SIG-M5 treated with dmso at 0.1 percent for 504 hours (cell line): Measurements from ENCODE around the gene KCNQ1.

Experiments
- DNase-seq: peaks from one replicate; lab custom pipeline; 2025; ENCODE audit not compliant: unreplicated experiment; lab: John Stamatoyannopoulos, UW

KCNQ1 gene

GRCh38 chr11:2577991-2578928, 133.5 kb downstream of the KCNQ1 start:
- DNase-seq = no peak

- no peak for DNase-seq
Measured at GRCh38 chr11:2578929-2579270, 134.1 kb downstream of the KCNQ1 start.

DNA sequence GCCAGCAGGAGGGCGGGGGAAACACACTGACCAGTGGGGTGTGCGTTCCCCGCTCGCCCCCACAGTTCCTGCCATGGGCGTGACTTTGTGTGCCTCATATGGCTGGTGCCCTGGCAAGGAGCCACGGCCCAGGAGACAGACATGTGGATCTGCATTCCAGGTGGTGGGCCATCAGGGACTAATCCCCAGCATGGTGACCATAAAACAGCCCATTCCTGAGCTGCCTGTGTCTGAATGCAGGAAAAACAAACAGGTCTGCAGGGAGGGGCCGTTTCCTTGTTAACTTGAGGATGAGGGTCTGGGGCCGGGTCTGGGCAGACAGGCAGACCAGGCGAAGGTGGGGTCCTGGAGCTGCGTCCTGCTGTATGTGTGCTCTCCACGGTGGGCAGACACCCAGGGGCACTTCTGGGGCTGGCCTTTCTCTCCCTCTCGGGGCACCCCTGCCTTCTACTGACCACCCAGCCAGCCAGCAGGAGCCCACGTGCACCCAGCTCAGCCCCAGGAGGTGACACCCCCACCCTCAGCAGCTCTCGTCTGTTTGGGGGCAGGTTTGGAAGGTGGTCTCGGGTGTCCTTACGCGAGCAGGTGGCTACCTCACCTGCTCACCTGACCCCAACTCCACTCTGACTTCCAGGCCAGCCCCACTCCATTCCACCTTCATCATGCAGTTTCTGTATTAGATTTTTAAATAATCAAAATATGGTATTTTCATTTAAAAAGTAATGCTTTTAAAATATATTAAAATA, 134.7 kb downstream of the KCNQ1 start:
- no peak for DNase-seq

GRCh38 chr11:2580061-2580421, 135.2 kb downstream of the KCNQ1 start:
- no peak for DNase-seq

DNA sequence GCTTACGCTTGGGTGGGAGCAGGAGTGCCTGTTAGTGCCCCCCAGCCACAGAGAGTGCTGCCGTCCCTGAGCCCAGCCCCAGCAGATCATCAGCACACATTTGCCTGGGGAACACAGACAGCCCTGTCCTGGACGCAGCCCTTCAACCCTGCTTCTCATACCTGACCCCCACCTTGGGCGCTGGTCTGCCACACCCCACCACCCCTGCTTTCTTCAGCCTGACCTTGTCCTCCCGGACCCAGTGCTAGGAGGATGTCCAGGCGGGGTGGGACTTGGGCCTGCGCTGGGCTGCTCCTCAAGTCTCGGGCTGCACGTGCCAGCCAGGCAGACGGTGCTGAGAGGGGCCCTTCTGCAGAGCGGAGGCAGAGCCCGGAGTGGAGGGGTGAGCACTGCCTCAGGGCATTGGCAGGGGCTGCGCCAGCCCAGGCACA, 135.8 kb downstream of the KCNQ1 start:
- DNase-seq = no peak

GRCh38 chr11:2581151-2581930, 136.5 kb downstream of the KCNQ1 start:
- DNase-seq = no peak

DNA sequence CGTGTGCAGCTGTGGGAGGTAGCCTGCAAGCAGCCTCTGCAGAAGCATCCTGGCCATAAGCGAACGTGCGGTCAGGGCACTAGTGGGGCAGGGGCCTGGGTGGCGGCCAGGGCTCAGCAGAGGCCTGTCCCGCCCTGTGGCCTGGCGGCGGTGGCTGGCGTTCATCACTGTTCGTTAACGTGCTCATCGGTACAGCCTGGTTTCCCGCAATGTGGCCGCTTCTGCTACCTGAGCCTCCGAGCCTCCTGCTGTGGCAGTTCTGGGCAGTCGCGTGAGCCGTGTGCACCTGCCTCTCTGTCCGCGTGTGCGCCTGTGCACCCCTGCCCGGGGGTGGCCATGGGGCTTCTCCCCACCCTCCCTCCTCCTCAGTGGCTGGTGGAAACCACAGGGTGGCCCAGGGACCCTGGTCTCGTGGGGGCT, 137.1 kb downstream of the KCNQ1 start:
- no peak for DNase-seq

GRCh38 chr11:2582351-2582945, 137.6 kb downstream of the KCNQ1 start:
- no peak for DNase-seq

DNA sequence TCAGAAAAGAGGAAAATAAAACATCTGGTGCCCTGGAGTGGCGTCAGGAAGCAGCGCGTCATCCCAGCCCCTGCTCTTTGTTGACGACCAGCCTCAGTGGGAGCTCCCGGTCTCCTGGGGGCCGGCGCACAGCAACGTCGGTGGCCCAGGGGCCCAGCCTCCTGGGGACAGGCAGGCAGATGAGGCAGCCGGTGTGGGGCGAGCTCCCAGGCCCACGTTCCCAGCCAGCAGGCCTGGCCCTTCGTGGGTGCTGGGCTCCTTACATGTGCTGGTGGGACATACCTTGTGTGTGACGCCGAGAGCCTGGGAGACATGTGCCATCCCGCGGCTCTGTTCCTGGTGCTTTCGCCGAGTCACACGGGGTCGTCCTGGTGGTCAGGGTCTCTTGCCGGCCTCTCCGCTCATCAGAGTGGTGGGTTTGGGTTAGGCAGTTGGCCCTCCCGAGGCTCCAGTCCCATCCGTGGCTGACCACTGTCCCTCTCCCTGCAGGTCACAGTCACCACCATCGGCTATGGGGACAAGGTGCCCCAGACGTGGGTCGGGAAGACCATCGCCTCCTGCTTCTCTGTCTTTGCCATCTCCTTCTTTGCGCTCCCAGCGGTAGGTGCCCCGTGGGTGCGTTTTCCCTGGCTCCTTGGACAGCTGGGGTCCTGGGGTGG, 138.3 kb downstream of the KCNQ1 start:
- DNase-seq = no peak

DNA sequence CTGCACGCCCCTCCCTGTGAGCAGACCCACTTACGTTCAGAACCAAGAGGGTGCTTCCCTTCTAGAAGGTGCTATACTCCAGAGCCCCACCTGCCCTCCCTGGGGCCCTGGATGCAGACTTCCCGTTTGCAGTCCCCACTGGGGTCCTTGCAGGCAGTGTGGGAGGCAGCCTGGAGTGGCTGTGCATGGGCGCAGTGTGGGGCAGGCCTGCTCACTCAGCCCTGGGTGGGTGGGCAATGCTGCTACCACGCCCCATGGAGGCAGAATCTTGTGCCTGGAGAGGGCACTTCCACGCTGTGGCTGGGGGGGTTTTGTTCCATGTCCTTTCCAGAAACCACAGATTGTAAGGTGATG, 138.8 kb downstream of the KCNQ1 start:
- no peak for DNase-seq

- no peak for DNase-seq
Measured at GRCh38 chr11:2584434-2584811, 139.6 kb downstream of the KCNQ1 start.

DNA sequence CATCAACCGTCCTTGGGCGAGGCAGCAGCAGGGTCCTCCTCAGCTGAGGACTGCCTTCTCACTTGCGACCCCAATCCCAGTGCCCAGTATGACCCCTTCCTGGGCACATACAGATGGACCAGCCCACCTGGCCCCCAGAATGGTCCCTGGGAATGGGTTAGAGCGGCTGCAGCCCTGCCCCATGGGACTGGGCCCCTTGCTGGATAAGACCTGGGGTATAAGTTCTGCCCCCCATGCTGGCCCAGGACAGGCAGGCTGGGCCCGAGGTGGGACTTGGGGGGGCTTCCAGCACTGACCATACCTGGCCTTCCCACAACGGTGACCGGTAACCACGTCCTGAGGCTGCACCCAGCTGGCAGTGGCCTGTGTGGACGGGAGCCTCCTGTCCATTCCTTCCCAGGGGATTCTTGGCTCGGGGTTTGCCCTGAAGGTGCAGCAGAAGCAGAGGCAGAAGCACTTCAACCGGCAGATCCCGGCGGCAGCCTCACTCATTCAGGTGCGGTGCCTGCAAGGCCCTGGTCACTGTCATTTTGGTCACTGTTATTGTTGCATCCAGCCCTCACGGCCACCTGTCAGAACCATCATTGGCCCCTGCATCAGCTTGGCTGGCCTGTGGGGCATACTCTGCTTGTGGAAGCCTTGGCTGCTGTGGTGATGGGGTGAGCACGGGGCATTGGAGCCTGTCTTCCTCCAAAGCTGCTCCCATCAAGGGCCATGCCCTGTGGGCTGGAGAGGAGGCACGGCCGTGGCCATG, 140.2 kb downstream of the KCNQ1 start:
- no peak for DNase-seq

DNA sequence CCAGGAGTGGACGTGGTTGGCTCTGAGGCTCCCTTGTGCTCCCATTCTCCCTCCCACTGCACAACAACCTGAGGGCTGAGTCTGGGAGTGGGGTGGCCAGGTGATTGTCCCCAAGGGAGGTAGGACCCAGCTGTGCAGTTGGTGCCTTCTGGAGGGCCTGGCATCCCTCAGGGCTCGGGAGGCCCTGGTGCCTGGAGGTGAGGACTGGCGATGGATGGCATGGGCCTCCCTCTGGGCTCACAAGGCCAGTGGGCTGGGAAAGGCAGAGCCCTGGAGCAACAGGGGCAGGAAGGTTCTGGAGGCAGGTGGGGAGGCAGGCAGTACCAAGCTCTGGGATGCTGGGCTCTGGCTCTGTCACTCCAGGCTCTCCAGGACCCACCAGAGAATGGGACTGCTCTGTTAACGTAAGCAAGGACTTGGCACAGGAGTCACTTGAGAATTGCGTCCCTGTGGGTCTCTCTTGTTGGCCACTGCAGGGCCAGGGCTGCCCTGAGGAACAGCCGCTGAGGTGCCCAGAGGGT, 140.8 kb downstream of the KCNQ1 start:
- DNase-seq = no peak

DNA sequence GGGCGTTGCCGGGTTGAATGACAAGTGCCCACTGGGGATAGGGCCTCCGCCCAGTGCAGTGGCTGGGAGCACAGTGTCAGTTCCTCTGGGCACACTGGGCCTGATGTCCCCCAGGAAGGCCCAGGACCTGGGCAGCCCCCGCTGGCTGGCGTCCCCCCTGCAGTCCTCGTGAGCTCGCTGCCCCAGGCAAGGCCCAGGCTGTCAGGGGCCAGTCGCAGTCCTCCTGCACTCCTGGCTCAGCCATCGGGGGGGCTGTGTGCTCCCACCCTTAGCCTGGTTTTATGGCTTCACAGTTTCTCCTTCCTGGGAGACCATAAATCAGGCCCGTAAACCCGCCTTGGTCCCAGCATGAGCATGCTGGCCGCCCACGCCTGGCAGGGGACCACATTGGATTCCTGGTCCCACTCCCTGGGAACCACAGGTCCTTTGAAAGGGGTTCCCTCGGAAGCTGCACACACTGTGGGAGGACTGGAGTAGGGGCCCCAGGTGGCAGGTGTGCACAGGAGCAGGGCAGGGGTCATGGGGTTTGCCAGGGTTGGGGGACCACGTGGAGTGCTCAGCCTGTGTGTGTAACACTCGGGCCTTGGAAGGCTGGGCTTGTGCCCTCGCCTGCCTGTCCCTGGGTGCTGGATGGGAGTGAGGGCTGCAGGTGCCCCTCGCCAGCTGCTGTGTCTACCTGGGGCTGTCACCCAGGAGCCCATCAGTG, 141.4 kb downstream of the KCNQ1 start:
- DNase-seq = no peak

GRCh38 chr11:2586793-2587131, 142.0 kb downstream of the KCNQ1 start:
- DNase-seq = no peak

- DNase-seq = no peak
Measured at GRCh38 chr11:2587132-2587930, 142.5 kb downstream of the KCNQ1 start.

DNA sequence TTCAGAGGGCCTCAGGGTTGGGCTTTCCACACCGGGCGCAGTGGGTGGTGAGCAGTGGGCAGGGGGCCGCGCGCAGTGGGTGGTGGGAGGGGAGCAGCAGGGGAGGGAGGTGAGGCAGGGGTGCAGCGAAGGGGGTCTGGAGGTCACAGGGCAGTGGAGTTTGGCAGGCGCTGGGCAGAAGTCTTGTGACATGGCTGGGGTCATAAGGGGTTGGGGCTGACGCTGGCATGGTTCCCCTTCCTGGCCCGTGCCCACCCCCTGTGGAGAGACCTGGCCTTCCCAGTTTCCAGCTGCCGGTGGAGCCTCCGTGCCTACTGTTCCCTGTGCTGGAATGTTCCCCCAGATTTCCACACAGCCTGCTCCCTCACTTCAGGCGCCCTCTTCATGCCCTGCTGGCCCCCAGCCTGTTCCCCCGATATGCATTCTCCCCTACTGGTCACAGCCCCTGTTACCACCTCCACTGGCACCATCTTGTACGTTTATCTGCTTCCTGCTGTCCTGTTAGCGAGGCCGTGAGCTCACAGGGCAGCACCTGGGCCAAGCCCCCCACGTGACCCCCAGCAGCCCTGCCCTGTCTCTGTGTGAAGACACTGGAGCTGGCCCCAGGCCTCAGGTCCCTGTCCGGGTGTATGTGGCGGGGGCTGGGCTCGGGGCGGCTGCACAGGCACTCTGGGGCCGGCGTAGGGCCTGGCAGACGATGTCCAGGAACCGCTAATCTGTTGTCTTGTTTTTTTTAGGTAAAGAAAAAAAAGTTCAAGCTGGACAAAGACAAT, 143.4 kb downstream of the KCNQ1 start:
- no peak for DNase-seq
